Transverse colon (tissue), 4 donors: ENCODE data around the gene VSTM4. TPM values are rescaled to one million over a fixed set of nuclear protein-coding genes. Genes with fewer than 3 reads are reported as not detected.

Source experiments
- DNase-seq: peaks from one replicate; pipeline ENCODE4 v3.0.0-alpha.2; 2019
- H3K27ac ChIP-seq, 4 donors: fragments of 200-600 bp; sonication (generic); 2 replicates each; pipeline ENCODE4 v1.5.1; 2016 to 2018; ENCODE audit warnings: inconsistent platforms in 4 of 4
- H3K27me3 ChIP-seq: fragments of 200-600 bp; sonication (generic); 2 replicates; pipeline ENCODE4 v1.5.1; 2017; ENCODE audit warnings: inconsistent platforms
- H3K36me3 ChIP-seq, 4 donors: fragments of 200-600 bp; sonication (generic); 2 replicates each; pipeline ENCODE4 v1.5.1; 2017 to 2019; ENCODE audit warnings: inconsistent platforms in 4 of 4
- H3K4me1 ChIP-seq, 4 donors: fragments of 200-600 bp; sonication (generic); 2 replicates each; pipeline ENCODE4 v1.5.1; 2017 to 2020; ENCODE audit warnings: inconsistent platforms in 4 of 4
- H3K4me3 ChIP-seq, 4 donors: fragments of 200-600 bp; sonication (generic); 1 replicate in 1 of 4; 2 replicates in 3 of 4; pipeline versions ENCODE4 v1.5.1 to v1.6.1; 2017 to 2019; ENCODE audit warnings: inconsistent platforms in 4 of 4
- H3K9me3 ChIP-seq, 2 donors: fragments of 200-600 bp; sonication (generic); 2 replicates each; pipeline ENCODE4 v1.5.1; 2017 to 2019; ENCODE audit warnings: inconsistent platforms in 2 of 2
- EP300 ChIP-seq: sonication (generic); formaldehyde crosslinking; IDR thresholded peaks from one replicate; pipeline ENCODE4 v1.6.1; 2017; ENCODE audit warnings: antibody characterized with exemption, low read depth
- POLR2A ChIP-seq: fragments of 450-650 bp; IDR thresholded peaks from one replicate; pipeline ENCODE4 v1.6.1; 2016; ENCODE audit warnings: antibody characterized with exemption, mild to moderate bottlenecking, moderate library complexity
- POLR2AphosphoS5 ChIP-seq, 3 donors: sonication (generic); formaldehyde crosslinking; IDR thresholded peaks; one replicate each; pipeline ENCODE4 v1.6.1; 2016; ENCODE audit warnings: antibody characterized with exemption in 3 of 3
- WGBS, 2 donors: methylation state at CpG; one replicate each; pipeline ENCODE4 v1.1.5; 2018; ENCODE audit warnings: low coverage in 1 of 2; 5-methylcytosine and 5-hydroxymethylcytosine counted together
- in situ Hi-C, 4 donors: fragments of 200-750 bp; cut with MboI; loops; one replicate each; pipeline versions ENCODE4 v1.15.0 to v1.15.1; 2017; ENCODE audit warnings: low sequenced_read_pairs in 3 of 4, low pct_ligation_motif_present in 1 of 4, low pct_unique_long_range_greater_than_20kb in 1 of 4
- intact Hi-C: fragments of 100-400 bp; cut with DNase I; formaldehyde crosslinking; loops from one replicate; pipeline ENCODE4 v1.15.1; 2023; ENCODE audit warnings: low total_unique reads
- total RNA-seq, 4 donors: library from RNA; depleted of rRNA; stranded (reverse); fragments of >200 nt; gene quantifications; one replicate each; pipeline ENCODE4 v1.1.0, GENCODE V29; 2016
- TF ChIP-seq, protein P1 (sequence below), 5 experiments: fragments of 200-600 bp in 3 of 5; fragments of 450-650 bp in 2 of 5; sonication (generic) in 3 of 5; IDR thresholded peaks; 1 replicate in 2 of 5; 2 replicates in 3 of 5; pipeline ENCODE4 v1.5.1; 2016 to 2017; ENCODE audit warnings: antibody characterized with exemption in 5 of 5, inconsistent platforms in 3 of 5, mild to moderate bottlenecking in 2 of 5, moderate library complexity in 1 of 5

Gene VSTM4
- total RNA-seq, 4 donors from 2014 or later = 2.2 to 6.0 (median 3.9) TPM

DNA sequence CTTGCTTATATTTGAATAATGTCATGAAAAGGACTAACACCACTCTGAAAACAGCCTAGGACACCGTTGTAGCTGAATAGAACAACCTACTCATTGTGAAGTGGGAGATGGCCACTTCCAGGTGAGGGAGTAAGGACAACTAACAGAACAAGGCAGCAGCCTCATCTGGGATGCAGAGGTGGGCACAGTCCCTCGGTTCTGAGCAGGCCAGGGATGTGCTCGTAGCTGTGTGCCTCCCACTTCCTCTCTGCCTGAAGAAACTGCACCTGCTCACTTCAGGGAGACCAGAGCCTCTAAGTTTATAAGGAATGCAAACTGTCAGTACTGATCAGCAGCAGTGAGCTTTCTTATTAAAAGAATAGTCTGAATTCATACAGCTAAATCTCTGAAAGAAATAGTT lies 2.5 kb downstream of the VSTM4 start:
- peaks cover 0 to 3% (median 0%) of the 10 kb centered on the region in 4 donors for H3K4me1 ChIP-seq
- no peak for TF ChIP-seq EP300
- TF ChIP-seq POLR2A = no peak
- TF ChIP-seq, protein P1, sequence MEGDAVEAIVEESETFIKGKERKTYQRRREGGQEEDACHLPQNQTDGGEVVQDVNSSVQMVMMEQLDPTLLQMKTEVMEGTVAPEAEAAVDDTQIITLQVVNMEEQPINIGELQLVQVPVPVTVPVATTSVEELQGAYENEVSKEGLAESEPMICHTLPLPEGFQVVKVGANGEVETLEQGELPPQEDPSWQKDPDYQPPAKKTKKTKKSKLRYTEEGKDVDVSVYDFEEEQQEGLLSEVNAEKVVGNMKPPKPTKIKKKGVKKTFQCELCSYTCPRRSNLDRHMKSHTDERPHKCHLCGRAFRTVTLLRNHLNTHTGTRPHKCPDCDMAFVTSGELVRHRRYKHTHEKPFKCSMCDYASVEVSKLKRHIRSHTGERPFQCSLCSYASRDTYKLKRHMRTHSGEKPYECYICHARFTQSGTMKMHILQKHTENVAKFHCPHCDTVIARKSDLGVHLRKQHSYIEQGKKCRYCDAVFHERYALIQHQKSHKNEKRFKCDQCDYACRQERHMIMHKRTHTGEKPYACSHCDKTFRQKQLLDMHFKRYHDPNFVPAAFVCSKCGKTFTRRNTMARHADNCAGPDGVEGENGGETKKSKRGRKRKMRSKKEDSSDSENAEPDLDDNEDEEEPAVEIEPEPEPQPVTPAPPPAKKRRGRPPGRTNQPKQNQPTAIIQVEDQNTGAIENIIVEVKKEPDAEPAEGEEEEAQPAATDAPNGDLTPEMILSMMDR (IDR thresholded peaks at IDR 0.05) = no peak
- no peak for TF ChIP-seq POLR2AphosphoS5 (IDR thresholded peaks at IDR 0.05)
- DNase-seq = no peak
- intact Hi-C loops (no loop called here), in situ Hi-C loops (no loop called here)
- H3K27me3 ChIP-seq = peaks cover 22% of the 10 kb centered on the region
- H3K27ac ChIP-seq = no peak overlapping the region
- 14 to 21% methylated on average over 1 to 3 of the region's 3 CpGs for WGBS, 2 donors
- no peaks in the 10 kb centered on the region for H3K36me3 ChIP-seq
- H3K4me3 ChIP-seq = no peak overlapping the region
- H3K9me3 ChIP-seq = no peaks in the 10 kb centered on the region

DNA sequence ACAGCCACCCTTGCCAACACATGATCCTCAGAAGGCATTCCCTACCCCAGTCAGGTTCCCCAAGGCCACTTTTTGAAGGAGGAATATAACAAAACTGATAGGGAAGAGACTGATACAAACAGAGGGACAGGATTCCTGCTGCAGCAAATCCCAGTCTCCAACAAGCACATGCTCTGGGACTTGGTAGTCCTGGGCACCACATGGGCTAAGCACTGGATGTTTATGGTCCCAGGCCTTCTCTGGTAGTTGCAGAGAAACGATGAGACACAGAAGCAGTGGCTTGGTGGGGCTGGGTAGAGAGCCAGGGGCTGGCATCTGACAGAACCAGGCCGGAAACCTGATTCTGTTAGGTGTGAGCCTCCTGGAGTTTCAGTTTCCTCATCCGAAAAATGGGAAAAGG lies 3.2 kb downstream of the VSTM4 start:
- intact Hi-C loops (no loop called here), in situ Hi-C loops (no loop called here)
- TF ChIP-seq, protein P1 (IDR thresholded peaks at IDR 0.05) = no peak
- TF ChIP-seq POLR2A = no peak
- TF ChIP-seq POLR2AphosphoS5 (IDR thresholded peaks at IDR 0.05) = no peak
- no peak for TF ChIP-seq EP300
- Histone ChIP-seq H3K4me3 (no peak overlapping the region), H3K36me3 (no peaks in the 10 kb centered on the region), H3K9me3 (no peaks in the 10 kb centered on the region), H3K27ac (no peak overlapping the region), H3K4me1 (peaks cover 0 to 4% (median 2%) of the 10 kb centered on the region in 4 donors), H3K27me3 (peaks cover 22% of the 10 kb centered on the region)
- DNase-seq = no peak
- 75% methylated on average over 3 of the region's 3 CpGs; no CpG with 5 or more reads in 1 of the 2 donors for WGBS, 2 donors

DNA sequence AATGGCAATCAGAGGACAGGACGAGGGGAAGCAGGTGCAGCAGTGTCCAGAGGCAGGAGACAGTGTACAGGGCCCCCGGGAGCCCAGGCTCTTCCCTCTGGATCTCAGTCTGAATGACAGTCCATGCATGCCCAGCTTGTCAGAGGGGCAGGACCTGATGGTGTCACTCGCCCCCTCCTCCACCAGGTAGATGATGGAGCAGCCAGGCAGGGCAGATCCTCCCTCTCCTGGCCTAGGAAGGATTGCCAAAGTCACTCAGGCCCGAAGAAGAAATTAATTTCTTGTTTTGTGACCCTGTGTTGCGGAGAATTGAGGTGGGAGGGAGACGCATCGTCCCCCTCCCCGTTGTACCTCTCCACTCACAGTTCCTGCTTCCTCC lies 4.0 kb downstream of the VSTM4 start:
- Histone ChIP-seq H3K27me3 (peaks cover 18% of the 10 kb centered on the region), H3K9me3 (no peaks in the 10 kb centered on the region), H3K27ac (peak overlapping the region in 1 of 4 donors; percentile 28), H3K4me1 (peaks cover 0 to 8% (median 4%) of the 10 kb centered on the region in 4 donors), H3K36me3 (no peaks in the 10 kb centered on the region), H3K4me3 (no peak overlapping the region)
- DNase-seq = no peak
- WGBS, 2 donors = 71% methylated on average over 8 of the region's 8 CpGs; no CpG with 5 or more reads in 1 of the 2 donors
- in situ Hi-C loops (no loop called here), intact Hi-C loops (no loop called here)
- TF ChIP-seq, protein P1 (IDR thresholded peaks at IDR 0.05) = no peak
- TF ChIP-seq POLR2A (no peak), POLR2AphosphoS5 (IDR thresholded peaks at IDR 0.05) (no peak), EP300 (no peak)

DNA sequence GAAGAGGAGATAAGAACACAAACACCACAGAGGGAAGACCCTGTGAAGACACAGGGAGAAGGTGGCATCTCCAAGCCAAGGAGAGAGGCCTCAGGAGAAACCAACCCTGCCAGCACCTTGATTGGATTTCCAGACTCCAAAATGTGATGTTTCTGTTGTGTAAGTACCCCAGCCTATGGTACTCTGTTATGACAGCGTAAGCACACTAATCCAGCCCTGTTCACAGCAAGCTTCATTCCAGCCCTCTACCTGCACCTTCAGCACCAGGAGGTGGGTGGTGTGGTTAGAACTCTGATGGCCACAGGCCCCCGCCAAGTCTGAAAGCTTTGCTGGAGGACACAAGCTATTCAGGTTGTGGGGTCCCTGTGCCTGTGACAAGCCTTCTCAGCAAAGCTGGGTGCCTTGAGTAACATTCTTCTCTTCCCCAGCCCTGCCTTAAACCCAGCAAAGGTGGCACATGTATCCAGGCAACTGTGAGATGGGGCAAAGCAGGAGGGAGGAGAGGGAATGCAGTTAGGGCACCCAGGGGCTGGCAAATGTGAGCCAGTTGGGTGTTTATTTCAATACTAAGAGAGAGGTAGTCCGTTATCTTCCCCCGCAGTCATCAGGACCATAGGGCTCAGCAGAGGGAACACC lies 4.5 kb downstream of the VSTM4 start:
- DNase-seq = no peak
- Histone ChIP-seq H3K4me3 (no peak overlapping the region), H3K4me1 (peaks cover 0 to 11% (median 4%) of the 10 kb centered on the region in 4 donors), H3K27ac (peak overlapping the region; percentile 23 to 40 (median 32)), H3K36me3 (no peaks in the 10 kb centered on the region), H3K27me3 (peaks cover 14% of the 10 kb centered on the region), H3K9me3 (no peaks in the 10 kb centered on the region)
- intact Hi-C loops (no loop called here), in situ Hi-C loops (no loop called here)
- 92% methylated on average over 4 of the region's 4 CpGs; no CpG with 5 or more reads in 1 of the 2 donors for WGBS, 2 donors
- TF ChIP-seq POLR2AphosphoS5 (IDR thresholded peaks at IDR 0.05) (no peak), EP300 (no peak), POLR2A (no peak)
- TF ChIP-seq, protein P1 (IDR thresholded peaks at IDR 0.05) = no peak
